HG03196 (cell line): Measurements from ENCODE around the gene TFEB.

Experiments used
- ATAC-seq: cut with Tn5 transposase; IDR thresholded peaks from one replicate; pipeline ENCODE4 v1.9.1; 2021; ENCODE audit not compliant: unreplicated experiment

Gene TFEB

DNA sequence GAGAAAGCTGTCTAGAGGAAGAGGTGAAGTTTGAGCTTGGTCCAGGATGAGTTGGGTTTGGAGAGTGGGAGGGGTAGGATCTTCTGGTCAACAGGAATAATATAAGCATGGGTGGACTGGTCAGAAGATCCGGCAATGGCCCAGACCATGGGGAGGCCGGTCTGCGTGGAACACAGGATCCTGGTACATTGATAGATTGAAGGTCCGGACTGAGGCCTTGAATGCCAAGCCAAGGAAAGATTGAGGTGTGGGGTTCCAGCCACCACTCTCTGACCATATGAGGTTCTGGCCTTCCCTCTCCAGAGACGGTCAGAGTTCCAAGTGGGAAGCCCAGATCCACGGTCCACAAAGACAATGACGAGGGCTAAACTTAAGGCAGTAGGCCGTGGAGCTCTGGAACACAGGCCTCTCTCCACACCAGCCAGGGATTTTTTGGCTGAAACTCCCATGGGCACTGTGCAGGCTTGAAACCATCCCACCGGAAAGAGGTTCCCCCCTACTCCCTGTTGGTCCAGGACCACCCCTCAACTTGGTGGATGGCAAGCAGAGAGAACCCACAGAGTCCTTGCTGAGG is 94.0 kb downstream of the TFEB start:
- ATAC-seq, result no peak

DNA sequence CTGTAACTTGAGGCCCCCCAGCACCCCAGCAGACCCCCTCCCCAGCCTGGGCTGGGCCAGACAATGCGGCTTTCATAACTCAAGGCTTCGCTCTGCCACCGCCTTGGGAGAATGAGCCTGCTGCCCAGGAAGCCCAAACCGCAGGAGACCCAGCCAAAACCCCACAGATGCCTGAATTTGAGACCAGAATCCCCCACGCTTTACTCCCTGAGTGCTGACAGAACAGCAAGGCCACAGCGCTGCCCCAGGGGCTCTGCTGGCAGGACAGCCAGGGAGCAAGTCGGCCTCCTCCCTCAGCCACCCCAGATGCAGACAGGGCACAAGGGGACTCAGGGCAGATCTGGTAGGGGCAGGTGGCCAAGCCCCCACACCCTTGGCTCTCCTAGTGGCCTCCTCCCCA is 95.0 kb downstream of the TFEB start:
- no peak for ATAC-seq

DNA sequence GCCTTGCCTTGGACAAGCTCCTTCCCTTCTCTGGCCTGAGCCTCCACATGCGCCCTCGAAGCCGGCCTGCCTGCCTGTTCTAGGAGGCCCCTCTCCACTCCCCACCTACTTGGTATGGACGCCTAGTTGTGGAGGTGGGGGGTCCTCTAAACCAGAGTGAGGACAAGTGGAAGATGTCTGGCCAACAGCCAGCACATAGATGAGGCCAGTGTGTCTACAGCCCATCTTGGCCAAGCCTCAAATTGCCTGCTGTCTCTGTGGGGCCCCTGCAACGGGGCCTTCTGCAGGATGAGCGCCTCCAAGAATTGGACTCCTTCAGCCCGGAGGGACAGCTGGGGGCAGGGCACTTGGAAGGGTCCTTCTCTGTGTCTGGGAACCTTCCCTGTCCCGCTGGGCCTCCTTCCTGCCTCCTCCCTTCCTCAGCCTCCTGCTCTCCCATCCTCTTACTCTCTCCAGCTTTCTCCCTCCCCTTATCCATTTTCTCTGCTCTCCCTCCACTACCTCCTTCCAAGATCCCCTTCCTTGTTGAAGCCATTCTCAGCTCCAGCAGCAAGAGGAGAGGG is 95.5 kb downstream of the TFEB start:
- no peak for ATAC-seq

DNA sequence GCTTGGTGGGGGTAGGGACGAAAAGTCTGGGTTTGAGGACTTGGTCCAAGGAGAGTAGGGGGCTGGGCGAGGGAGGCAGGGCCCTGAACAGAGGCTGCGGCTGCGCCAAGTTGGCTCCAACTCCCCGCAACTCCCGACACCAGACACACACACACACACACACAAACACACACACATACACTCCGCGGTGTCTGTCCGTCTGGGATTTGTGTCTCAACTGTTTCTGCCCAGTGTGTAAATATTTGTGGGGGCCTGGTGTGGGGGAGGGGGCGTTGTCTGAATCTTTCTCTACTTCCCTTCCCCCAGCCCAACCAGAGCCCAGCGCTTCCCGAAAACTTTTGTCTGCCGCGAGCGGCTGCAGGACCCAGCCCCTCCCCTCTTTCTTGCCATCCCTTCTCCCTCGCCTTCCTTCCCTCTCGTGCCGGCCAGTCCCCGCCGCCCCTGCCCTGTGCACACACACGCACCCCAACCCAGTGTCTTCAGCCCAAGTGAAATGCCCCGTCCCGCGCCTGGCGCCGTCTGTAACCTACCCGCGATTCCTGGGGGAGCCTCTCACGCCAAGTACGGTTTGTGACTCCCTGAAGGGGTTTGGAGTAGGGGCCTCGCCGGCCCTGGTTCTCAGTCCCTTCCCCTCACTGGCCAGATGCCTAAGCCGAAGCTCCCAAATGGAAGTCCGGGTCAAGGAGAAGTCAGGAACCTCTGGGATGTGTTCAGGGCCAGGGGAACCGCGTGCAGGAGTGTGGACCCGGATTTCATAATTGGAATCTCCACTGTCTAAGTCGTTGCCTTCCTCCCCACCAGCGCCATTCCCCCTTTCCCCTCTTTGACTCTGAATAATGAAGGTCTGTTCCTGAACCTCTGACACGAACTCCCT is 96.2 kb downstream of the TFEB start:
- no peak for ATAC-seq

DNA sequence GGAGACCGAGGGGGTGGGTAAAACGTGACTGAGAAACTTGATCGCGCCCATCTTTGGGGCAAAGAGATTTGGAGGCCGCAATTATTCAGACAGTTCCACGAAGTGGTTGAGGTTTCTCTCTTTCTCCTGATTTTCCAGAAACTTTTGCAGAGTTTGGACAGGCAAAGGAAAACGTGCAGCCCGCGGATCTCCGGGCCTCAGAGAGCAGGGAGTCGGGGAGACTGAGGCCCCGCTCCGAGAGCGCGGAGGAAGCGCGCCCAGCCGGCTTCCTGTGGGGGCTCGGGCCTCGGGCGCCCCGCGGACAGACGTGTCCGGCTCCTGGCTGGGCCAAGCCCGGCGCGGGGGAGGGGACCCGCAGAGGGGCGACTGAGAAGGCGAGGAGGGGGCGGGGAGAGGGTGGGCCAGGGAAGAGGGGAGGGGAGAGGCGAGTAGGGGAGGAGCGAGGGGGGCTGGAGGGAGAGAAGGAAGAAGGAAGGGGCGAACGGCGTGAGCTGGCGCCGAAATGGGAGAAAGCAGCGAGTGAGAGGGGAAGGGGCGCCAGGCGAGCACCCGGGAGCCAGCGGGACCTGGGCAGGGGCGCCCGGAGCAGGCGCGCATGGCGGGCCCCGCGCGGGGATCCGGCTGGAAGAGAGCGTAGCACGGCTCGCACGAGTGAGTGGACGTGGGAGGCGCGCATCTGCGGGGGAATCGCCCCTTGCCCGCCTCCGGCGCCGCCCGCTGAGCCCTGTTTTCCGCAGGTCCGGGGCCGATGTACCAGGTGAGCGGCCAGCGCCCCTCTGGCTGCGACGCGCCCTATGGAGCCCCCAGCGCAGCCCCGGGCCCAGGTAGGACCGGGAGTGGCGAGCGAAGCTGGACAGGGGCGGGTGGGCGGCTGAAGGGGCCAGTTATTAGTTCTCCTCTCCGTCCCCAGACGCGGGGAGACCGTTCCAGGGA is 97.1 kb downstream of the TFEB start, which contains the start of gene MDFI:
MDFI (plus strand) TSS at position 467 of the 933 bp plus-strand sequence; CDS start at position 749, 282 bp downstream.
- no peak for ATAC-seq

DNA sequence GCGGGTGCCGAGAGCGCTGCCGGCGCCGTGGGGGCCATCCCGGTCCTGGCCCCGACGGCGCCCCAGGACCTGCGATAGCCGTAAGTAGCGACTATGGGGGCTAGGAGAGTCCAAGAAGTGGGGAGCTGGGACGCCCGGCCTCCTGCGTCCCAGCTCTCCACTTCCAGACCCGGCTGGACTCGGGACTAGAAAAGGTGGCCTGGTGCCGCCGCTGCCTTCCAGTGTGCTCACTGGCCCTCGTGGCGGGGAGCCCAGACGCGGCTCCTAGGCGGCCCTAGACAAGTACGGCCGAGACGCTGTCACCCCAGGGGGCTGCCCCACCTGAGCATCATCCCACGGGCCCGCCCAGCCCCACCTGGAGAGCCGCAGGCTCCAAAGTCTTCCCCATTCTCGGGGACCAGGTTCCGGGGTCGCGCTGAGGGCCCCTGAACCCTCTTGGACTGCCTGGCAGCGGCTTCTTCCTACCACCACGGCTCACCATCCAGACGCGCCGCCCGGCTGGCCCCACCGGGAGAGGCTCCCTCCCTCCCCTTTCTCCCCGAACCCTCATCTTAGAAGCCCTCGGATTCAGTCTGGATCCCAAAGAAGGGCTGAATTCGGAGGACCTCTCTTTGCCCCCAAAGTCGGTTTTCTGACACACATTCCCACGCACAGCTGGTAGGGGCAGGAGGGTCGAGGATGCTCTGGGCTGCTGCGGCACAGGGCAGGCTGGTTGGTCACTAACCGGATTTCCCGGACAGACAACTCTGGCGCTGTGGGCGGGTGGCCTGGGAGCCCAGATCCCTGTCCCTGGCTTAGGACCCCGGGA is 98.0 kb downstream of the TFEB start:
- no peak for ATAC-seq

DNA sequence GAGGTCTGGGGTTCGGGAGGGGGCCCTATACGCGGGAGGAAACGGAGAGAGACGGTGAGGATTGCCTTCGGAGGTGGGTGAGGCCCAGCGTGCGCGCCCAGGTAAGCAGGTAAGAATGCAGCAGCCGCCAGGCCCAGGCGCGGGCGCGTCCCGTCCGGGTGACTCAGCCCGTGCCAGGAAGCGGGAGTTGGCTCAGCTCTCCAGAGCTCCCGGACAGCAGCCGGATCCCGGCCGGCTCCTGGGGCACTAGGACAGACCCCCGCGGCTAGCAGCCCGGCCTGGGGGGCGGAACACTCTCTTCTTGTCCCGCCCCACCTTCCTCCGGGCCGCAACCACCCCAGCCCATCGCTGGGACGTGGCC is 98.6 kb downstream of the TFEB start:
- ATAC-seq, result no peak

DNA sequence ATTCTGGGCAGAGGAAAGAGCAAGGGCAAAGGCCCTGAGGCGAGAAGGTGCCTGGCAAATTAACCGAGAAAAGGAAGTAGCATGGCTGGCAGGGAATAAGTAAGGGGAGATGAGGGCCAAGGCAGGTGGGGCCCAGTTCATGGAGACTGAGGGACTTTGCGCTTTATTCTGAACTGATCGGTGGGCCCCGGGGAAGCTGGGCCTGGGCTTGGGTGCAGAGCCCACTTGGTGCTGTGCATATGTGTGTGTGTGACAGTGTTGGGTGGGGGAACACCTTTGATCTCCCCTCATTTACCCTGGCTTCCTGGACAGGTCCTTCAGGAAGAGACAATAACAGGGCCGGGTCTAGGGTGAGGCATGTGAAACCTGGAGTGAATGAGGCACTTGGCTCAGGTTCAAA is 100.0 kb downstream of the TFEB start:
- no peak for ATAC-seq

DNA sequence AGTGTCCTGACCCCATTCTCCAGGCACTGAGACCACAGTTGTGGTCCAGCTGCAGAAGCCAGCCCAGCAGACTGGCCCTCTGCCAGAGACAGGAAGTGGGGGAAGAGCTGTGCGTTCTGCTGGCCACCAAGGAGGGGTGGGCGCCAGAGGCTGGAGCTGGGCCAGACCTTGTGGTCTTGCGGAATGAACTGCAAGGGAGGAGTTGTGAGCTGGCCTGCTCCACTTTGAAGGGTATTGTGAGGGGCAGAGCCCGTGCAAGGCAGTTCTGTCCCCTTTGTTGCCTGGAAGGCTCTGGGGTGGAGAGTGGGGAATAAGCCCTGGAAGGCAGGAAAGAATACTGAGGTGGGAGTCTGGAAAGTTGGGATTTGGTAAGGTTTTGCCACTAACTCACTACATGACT is 100.8 kb downstream of the TFEB start:
- no peak for ATAC-seq
